GM12892 (cell line): ENCODE results near the gene ST7L.

Source experiments
- POLR2AphosphoS5 ChIP-seq: IDR thresholded peaks from 2 replicates; pipeline ENCODE4 v1.6.1; 2011; ENCODE audit warnings: low read depth, low read length, control low read depth
- TAF1 ChIP-seq: IDR thresholded peaks from 2 replicates; pipeline ENCODE4 v1.6.1; 2011; ENCODE audit warnings: low read depth, mild to moderate bottlenecking, control low read depth, low read length, borderline replicate concordance

DNA sequence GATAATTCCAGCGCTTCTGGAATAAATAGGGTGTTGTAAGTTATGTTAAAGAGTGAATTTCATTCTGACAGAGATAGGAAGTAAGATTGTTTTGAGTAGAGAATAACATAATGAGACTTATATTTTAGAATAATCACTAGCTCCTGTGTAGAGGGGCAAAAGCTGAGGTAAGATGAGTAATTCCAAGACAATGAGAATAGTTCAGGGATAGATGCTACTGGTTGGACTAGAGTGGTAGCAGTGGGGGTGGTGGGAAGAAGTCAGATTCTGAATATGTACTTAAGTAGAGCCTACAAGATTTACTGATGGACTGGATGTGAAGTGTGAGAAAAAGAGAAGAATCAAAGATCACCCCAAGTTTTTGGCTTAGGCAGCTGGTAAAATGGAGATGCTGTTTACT, 32.3 kb upstream of the ST7L start:
- TF ChIP-seq TAF1, result no peak
- no peak for TF ChIP-seq POLR2AphosphoS5
